Neural cell (in vitro differentiated cells): ENCODE results near the gene SEPTIN2.
"Not testable (repeated sequence)": the region's sequence is repeated elsewhere in the genome, so short reads cannot be mapped to it uniquely, and the experiment has no call there.

Experiments
- EP300 ChIP-seq: fragments of 450-650 bp; conservative IDR thresholded peaks from 2 replicates; pipeline ENCODE4 v1.6.1; 2014; ENCODE audit warnings: antibody characterized with exemption, mild to moderate bottlenecking, moderate library complexity; ENCODE audit not compliant: poor library complexity, severe bottlenecking
- EZH2 ChIP-seq: fragments of 200-600, 300-800 bp; shearing (Covaris generic), sonication (generic); IDR thresholded peaks from 2 replicates; pipeline ENCODE4 v1.6.1; 2014; ENCODE audit warnings: antibody characterized with exemption, low read length, borderline replicate concordance, mild to moderate bottlenecking; ENCODE audit not compliant: insufficient read depth, poor library complexity, severe bottlenecking
- POLR2AphosphoS5 ChIP-seq: IDR thresholded peaks from 2 replicates; pipeline ENCODE4 v1.6.1; 2012
- RAD21 ChIP-seq: fragments of 450-650 bp; conservative IDR thresholded peaks from 2 replicates; pipeline ENCODE4 v1.6.1; 2014; ENCODE audit warnings: antibody characterized with exemption, mild to moderate bottlenecking, moderate library complexity
- TF ChIP-seq, protein P1 (sequence below): fragments of 450-650 bp; IDR thresholded peaks from 2 replicates; pipeline ENCODE4 v1.5.1; 2014; ENCODE audit warnings: antibody characterized with exemption, mild to moderate bottlenecking, moderate library complexity; ENCODE audit not compliant: poor library complexity, severe bottlenecking
- TF ChIP-seq, protein P2 (sequence below): IDR thresholded peaks from 2 replicates; pipeline ENCODE4 v1.6.1; 2012; ENCODE audit warnings: borderline replicate concordance

DNA sequence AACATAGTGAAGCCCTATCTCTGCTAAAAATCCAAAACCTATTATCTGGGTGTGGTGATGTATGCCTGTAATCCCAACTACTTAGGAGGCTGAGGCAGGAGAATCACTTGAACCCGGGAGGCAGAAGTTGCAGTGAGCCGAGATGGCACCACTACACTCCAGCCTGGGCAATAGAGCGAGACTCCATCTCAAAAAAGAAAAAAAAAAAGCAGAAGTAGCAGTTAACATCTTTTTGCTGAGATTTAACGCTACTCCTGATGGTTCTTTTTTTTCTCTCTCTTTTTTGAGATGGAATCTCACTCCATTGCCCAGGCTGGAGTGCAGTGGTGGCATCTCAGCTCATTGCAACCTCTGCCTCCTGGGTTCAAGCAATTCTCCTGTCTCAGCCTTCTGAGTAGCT, 77.0 kb downstream of the SEPTIN2 start:
- TF ChIP-seq, protein P1, sequence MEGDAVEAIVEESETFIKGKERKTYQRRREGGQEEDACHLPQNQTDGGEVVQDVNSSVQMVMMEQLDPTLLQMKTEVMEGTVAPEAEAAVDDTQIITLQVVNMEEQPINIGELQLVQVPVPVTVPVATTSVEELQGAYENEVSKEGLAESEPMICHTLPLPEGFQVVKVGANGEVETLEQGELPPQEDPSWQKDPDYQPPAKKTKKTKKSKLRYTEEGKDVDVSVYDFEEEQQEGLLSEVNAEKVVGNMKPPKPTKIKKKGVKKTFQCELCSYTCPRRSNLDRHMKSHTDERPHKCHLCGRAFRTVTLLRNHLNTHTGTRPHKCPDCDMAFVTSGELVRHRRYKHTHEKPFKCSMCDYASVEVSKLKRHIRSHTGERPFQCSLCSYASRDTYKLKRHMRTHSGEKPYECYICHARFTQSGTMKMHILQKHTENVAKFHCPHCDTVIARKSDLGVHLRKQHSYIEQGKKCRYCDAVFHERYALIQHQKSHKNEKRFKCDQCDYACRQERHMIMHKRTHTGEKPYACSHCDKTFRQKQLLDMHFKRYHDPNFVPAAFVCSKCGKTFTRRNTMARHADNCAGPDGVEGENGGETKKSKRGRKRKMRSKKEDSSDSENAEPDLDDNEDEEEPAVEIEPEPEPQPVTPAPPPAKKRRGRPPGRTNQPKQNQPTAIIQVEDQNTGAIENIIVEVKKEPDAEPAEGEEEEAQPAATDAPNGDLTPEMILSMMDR: not testable (repeated sequence)
- TF ChIP-seq EP300, POLR2AphosphoS5, EZH2, RAD21: not testable (repeated sequence)
- TF ChIP-seq, protein P2, sequence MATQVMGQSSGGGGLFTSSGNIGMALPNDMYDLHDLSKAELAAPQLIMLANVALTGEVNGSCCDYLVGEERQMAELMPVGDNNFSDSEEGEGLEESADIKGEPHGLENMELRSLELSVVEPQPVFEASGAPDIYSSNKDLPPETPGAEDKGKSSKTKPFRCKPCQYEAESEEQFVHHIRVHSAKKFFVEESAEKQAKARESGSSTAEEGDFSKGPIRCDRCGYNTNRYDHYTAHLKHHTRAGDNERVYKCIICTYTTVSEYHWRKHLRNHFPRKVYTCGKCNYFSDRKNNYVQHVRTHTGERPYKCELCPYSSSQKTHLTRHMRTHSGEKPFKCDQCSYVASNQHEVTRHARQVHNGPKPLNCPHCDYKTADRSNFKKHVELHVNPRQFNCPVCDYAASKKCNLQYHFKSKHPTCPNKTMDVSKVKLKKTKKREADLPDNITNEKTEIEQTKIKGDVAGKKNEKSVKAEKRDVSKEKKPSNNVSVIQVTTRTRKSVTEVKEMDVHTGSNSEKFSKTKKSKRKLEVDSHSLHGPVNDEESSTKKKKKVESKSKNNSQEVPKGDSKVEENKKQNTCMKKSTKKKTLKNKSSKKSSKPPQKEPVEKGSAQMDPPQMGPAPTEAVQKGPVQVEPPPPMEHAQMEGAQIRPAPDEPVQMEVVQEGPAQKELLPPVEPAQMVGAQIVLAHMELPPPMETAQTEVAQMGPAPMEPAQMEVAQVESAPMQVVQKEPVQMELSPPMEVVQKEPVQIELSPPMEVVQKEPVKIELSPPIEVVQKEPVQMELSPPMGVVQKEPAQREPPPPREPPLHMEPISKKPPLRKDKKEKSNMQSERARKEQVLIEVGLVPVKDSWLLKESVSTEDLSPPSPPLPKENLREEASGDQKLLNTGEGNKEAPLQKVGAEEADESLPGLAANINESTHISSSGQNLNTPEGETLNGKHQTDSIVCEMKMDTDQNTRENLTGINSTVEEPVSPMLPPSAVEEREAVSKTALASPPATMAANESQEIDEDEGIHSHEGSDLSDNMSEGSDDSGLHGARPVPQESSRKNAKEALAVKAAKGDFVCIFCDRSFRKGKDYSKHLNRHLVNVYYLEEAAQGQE: not testable (repeated sequence)
